ENCODE data around the gene PLEK2.
"Not testable (repeated sequence)": the region's sequence is repeated elsewhere in the genome, so short reads cannot be mapped to it uniquely, and the experiment has no call there.

PLEK2 gene

GRCh38 chr14:67432050-67432564 is 20.1 kb upstream of the PLEK2 start:
- no peak for DNase-seq (ENCODE audit: low read depth, low spot score)

GRCh38 chr14:67429510-67430205 is 17.7 kb upstream of the PLEK2 start:
- DNase-seq (ENCODE audit: low read depth, low spot score): no peak
- no peak overlapping the region for H3K4me3 ChIP-seq (ENCODE audit: low read length)

More at GRCh38 chr14:67432050-67432564, 20.1 kb upstream of the PLEK2 start:
- no peak overlapping the region for H3K4me3 ChIP-seq (ENCODE audit: low read length)

GRCh38 chr14:67428501-67429031 is 16.6 kb upstream of the PLEK2 start:
- no peak for DNase-seq (ENCODE audit: low read depth, low spot score)

GRCh38 chr14:67426983-67427606 is 15.1 kb upstream of the PLEK2 start:
- peak; percentile 66 for DNase-seq (ENCODE audit: low read depth, low spot score)
- H3K4me3 ChIP-seq (ENCODE audit: low read length): no peak overlapping the region

More at GRCh38 chr14:67428501-67429031, 16.6 kb upstream of the PLEK2 start:
- H3K4me3 ChIP-seq (ENCODE audit: low read length): no peak overlapping the region

- no peak overlapping the region for H3K4me3 ChIP-seq (ENCODE audit: low read length)
- no peak for DNase-seq (ENCODE audit: low read depth, low spot score)
Observed at GRCh38 chr14:67426161-67426560, 14.2 kb upstream of the PLEK2 start.

GRCh38 chr14:67425608-67426007 is 13.6 kb upstream of the PLEK2 start:
- no peak for DNase-seq (ENCODE audit: low read depth, low spot score)
- no peak overlapping the region for H3K4me3 ChIP-seq (ENCODE audit: low read length)

- no peak for DNase-seq (ENCODE audit: low read depth, low spot score)
- no peak overlapping the region for H3K4me3 ChIP-seq (ENCODE audit: low read length)
Observed at GRCh38 chr14:67424539-67424938, 12.6 kb upstream of the PLEK2 start.

GRCh38 chr14:67423424-67423823 is 11.5 kb upstream of the PLEK2 start:
- DNase-seq (ENCODE audit: low read depth, low spot score): no peak
- no peak overlapping the region for H3K4me3 ChIP-seq (ENCODE audit: low read length)

GRCh38 chr14:67421356-67422224 is 9.6 kb upstream of the PLEK2 start:
- H3K4me3 ChIP-seq (ENCODE audit: low read length): no peak overlapping the region
- DNase-seq (ENCODE audit: low read depth, low spot score): no peak

- DNase-seq (ENCODE audit: low read depth, low spot score): peak; percentile 33
- no peak overlapping the region for H3K4me3 ChIP-seq (ENCODE audit: low read length)
Observed at GRCh38 chr14:67420102-67420739, 8.3 kb upstream of the PLEK2 start.

- no peak for DNase-seq (ENCODE audit: low read depth, low spot score)
- H3K4me3 ChIP-seq (ENCODE audit: low read length): no peak overlapping the region
Observed at GRCh38 chr14:67418401-67419191, 6.6 kb upstream of the PLEK2 start.

- no peak for DNase-seq (ENCODE audit: low read depth, low spot score)
Observed at GRCh38 chr14:67417633-67418032, 5.7 kb upstream of the PLEK2 start.

GRCh38 chr14:67416810-67417209 is 4.8 kb upstream of the PLEK2 start:
- no peak overlapping the region for H3K4me3 ChIP-seq (ENCODE audit: low read length)
- DNase-seq (ENCODE audit: low read depth, low spot score): no peak

More at GRCh38 chr14:67417633-67418032, 5.7 kb upstream of the PLEK2 start:
- no peak overlapping the region for H3K4me3 ChIP-seq (ENCODE audit: low read length)

GRCh38 chr14:67416085-67416484 is 4.1 kb upstream of the PLEK2 start:
- DNase-seq (ENCODE audit: low read depth, low spot score): no peak
- no peak overlapping the region for H3K4me3 ChIP-seq (ENCODE audit: low read length)

- DNase-seq (ENCODE audit: low read depth, low spot score); H3K4me3 ChIP-seq (ENCODE audit: low read length): not testable (repeated sequence)
Observed at GRCh38 chr14:67415610-67416009, 3.6 kb upstream of the PLEK2 start.

GRCh38 chr14:67413806-67414769 is 2.1 kb upstream of the PLEK2 start:
- no peak for DNase-seq (ENCODE audit: low read depth, low spot score)
- no peak overlapping the region for H3K4me3 ChIP-seq (ENCODE audit: low read length)

- no peak overlapping the region for H3K4me3 ChIP-seq (ENCODE audit: low read length)
- no peak for DNase-seq (ENCODE audit: low read depth, low spot score)
Observed at GRCh38 chr14:67411370-67411769, 595 bp downstream of the PLEK2 start.
